IMR-90 (cell line): ENCODE results near the gene ACOT9. TPM values are rescaled to one million over a fixed set of nuclear protein-coding genes. Genes with fewer than 3 reads are reported as not detected.

Source experiments
- ATAC-seq: fragments of 200-7000 bp; cut with Tn5 transposase; 2 replicates; pipeline ENCODE4 v1.9.1; 2020; ENCODE audit warnings: low read depth, mild to moderate bottlenecking, moderate library complexity
- BruUV-seq: library from RNA; stranded (reverse); fragments of 400-500 nt; replicated peaks from 2 replicates; lab custom pipeline; 2021; lab: Mats Ljungman, UMichigan
- CTCF ChIA-PET: fragments of 300-600 bp; formaldehyde crosslinking; extraction: SDS; loops from one replicate; lab custom pipeline; 2021; ENCODE audit warnings: antibody characterized with exemption; lab: Yijun Ruan, JAX
- POLR2A ChIA-PET: fragments of 300-600 bp; sonication (Branson Sonifier 250); formaldehyde crosslinking; loops from one replicate; lab custom pipeline; 2022; ENCODE audit warnings: antibody characterized with exemption; ENCODE audit not compliant: unreplicated experiment; lab: Charles Lee
- DNase-seq: peaks from one replicate; pipeline ENCODE4 v3.0.0; 2013
- H2AFZ ChIP-seq: replicated peaks from 2 replicates; pipeline ENCODE3; 2013; ENCODE audit warnings: low read length, mild to moderate bottlenecking; ENCODE audit not compliant: poor library complexity
- H2AK5ac ChIP-seq: 2 replicates; pipeline ENCODE4 v1.6.1; 2013; ENCODE audit warnings: low read depth, low read length, inconsistent platforms
- H2AK9ac ChIP-seq: replicated peaks from 2 replicates; pipeline ENCODE3; 2013; ENCODE audit warnings: mild to moderate bottlenecking, low read depth, low read length, moderate library complexity; ENCODE audit not compliant: poor library complexity
- H2BK120ac ChIP-seq: 2 replicates; pipeline ENCODE4 v1.6.1; 2013; ENCODE audit warnings: low read depth, low read length, inconsistent platforms
- H2BK15ac ChIP-seq: 3 replicates; pipeline ENCODE4 v1.6.1; 2013; ENCODE audit warnings: low read depth, low read length, inconsistent platforms
- H2BK20ac ChIP-seq: 2 replicates; pipeline ENCODE4 v1.6.1; 2013; ENCODE audit warnings: low read depth, mild to moderate bottlenecking, inconsistent platforms, low read length, moderate library complexity
- H2BK5ac ChIP-seq: 2 replicates; pipeline ENCODE4 v1.6.1; 2013; ENCODE audit warnings: mild to moderate bottlenecking, low read depth, low read length, inconsistent platforms; ENCODE audit not compliant: poor library complexity, severe bottlenecking
- H3K14ac ChIP-seq: replicated peaks from 2 replicates; pipeline ENCODE4 v1.6.1; 2013; ENCODE audit warnings: low read depth, low read length, inconsistent platforms
- H3K18ac ChIP-seq: 2 replicates; pipeline ENCODE4 v1.6.1; 2013; ENCODE audit warnings: low read depth, low read length, control low read depth
- H3K23ac ChIP-seq: 2 replicates; pipeline ENCODE4 v1.6.1; 2013; ENCODE audit warnings: low read depth, low read length, inconsistent platforms
- H3K27ac ChIP-seq: 2 replicates; pipeline ENCODE4 v1.5.1; 2013; ENCODE audit warnings: mild to moderate bottlenecking, control low read depth, low read length; ENCODE audit not compliant: insufficient read depth
- H3K27me3 ChIP-seq: 2 replicates; pipeline ENCODE4 v1.6.1; 2013; ENCODE audit warnings: low read length; ENCODE audit not compliant: control insufficient read depth, insufficient read depth
- H3K36me3 ChIP-seq: 2 replicates; pipeline ENCODE4 v1.6.1; 2013; ENCODE audit warnings: low read length, mixed read lengths; ENCODE audit not compliant: control insufficient read depth, insufficient read depth
- H3K4ac ChIP-seq: 2 replicates; pipeline ENCODE4 v1.6.1; 2013; ENCODE audit warnings: low read depth, low read length, inconsistent platforms
- H3K4me1 ChIP-seq: 2 replicates; pipeline ENCODE4 v1.6.1; 2013; ENCODE audit warnings: low read length, mixed read lengths; ENCODE audit not compliant: control insufficient read depth, insufficient read depth
- H3K4me2 ChIP-seq: 2 replicates; pipeline ENCODE4 v1.6.1; 2013; ENCODE audit warnings: low read depth, mild to moderate bottlenecking, control low read depth, low read length, moderate library complexity
- H3K4me3 ChIP-seq: 2 replicates; pipeline ENCODE4 v1.5.1; 2013; ENCODE audit warnings: low read depth, mild to moderate bottlenecking, control low read depth, low read length, moderate library complexity; ENCODE audit not compliant: insufficient read depth
- H3K56ac ChIP-seq: 2 replicates; pipeline ENCODE4 v1.6.1; 2013; ENCODE audit warnings: low read length, inconsistent platforms; ENCODE audit not compliant: insufficient read depth; ENCODE audit errors: extremely low read depth
- H3K79me1 ChIP-seq, 2 experiments: 2 replicates each; pipeline ENCODE4 v1.6.1; 2013; ENCODE audit warnings: low read length in 2 of 2, inconsistent platforms in 1 of 2, low read depth in 1 of 2
- H3K9ac ChIP-seq: 2 replicates; pipeline ENCODE4 v1.6.1; 2013; ENCODE audit warnings: low read depth, low read length, control low read depth
- H3K9me1 ChIP-seq: 2 replicates; pipeline ENCODE4 v1.6.1; 2013; ENCODE audit warnings: low read length, inconsistent platforms; ENCODE audit not compliant: insufficient read depth
- H3K9me3 ChIP-seq: 2 replicates; pipeline ENCODE4 v1.6.1; 2013; ENCODE audit warnings: low read length; ENCODE audit not compliant: control insufficient read depth, insufficient read depth
- H4K20me1 ChIP-seq: 2 replicates; pipeline ENCODE4 v1.6.1; 2013; ENCODE audit warnings: low read length, inconsistent platforms; ENCODE audit not compliant: insufficient read depth
- H4K5ac ChIP-seq: 2 replicates; pipeline ENCODE4 v1.6.1; 2013; ENCODE audit warnings: mild to moderate bottlenecking, low read depth, low read length, control low read depth
- H4K8ac ChIP-seq, 2 experiments: 2 replicates each; pipeline ENCODE4 v1.6.1; 2013; ENCODE audit warnings: low read depth in 2 of 2, low read length in 2 of 2, control low read depth in 1 of 2, inconsistent platforms in 1 of 2
- H4K91ac ChIP-seq: 2 replicates; pipeline ENCODE4 v1.6.1; 2013; ENCODE audit warnings: low read depth, low read length, inconsistent platforms; ENCODE audit not compliant: insufficient read depth
- BHLHE40 ChIP-seq: fragments of 150-350 bp; IDR thresholded peaks from 2 replicates; pipeline ENCODE4 v1.6.1; 2016; ENCODE audit warnings: mild to moderate bottlenecking, low read depth, low read length
- CEBPB ChIP-seq: IDR thresholded peaks from 2 replicates; pipeline ENCODE4 v1.6.1; 2012; ENCODE audit warnings: low read depth, low read length, improper control_type of control experiment
- CHD1 ChIP-seq: IDR thresholded peaks from 2 replicates; pipeline ENCODE4 v1.6.1; 2012; ENCODE audit warnings: low read depth, low read length, improper control_type of control experiment
- FOS ChIP-seq: fragments of 150-350 bp; IDR thresholded peaks from 2 replicates; pipeline ENCODE4 v1.6.1; 2016; ENCODE audit warnings: low read depth, low read length
- MAFK ChIP-seq: IDR thresholded peaks from 2 replicates; pipeline ENCODE4 v1.6.1; 2012; ENCODE audit warnings: low read depth, low read length, improper control_type of control experiment
- MAZ ChIP-seq: IDR thresholded peaks from 2 replicates; pipeline ENCODE4 v1.6.1; 2012; ENCODE audit warnings: low read depth, mild to moderate bottlenecking, low read length, improper control_type of control experiment, moderate library complexity, borderline replicate concordance
- MXI1 ChIP-seq: IDR thresholded peaks from 2 replicates; pipeline ENCODE4 v1.6.1; 2012; ENCODE audit warnings: low read depth, mild to moderate bottlenecking, low read length, moderate library complexity, borderline replicate concordance
- NFE2L2 ChIP-seq: fragments of 150-350 bp; IDR thresholded peaks from 2 replicates; pipeline ENCODE4 v1.6.1; 2016; ENCODE audit warnings: low read depth, mild to moderate bottlenecking, low read length
- POLR2A ChIP-seq: IDR thresholded peaks from 2 replicates; pipeline ENCODE4 v1.6.1; 2012; ENCODE audit warnings: mild to moderate bottlenecking, low read depth, low read length
- RAD21 ChIP-seq: IDR thresholded peaks from 2 replicates; pipeline ENCODE4 v1.6.1; 2012; ENCODE audit warnings: low read length, improper control_type of control experiment
- RCOR1 ChIP-seq: IDR thresholded peaks from 2 replicates; pipeline ENCODE4 v1.6.1; 2012; ENCODE audit warnings: mild to moderate bottlenecking, low read length, improper control_type of control experiment; ENCODE audit not compliant: insufficient replicate concordance
- RFX5 ChIP-seq: IDR thresholded peaks from 2 replicates; pipeline ENCODE4 v1.8.0; 2012; ENCODE audit warnings: low read depth, mild to moderate bottlenecking, low read length, moderate library complexity
- SMC3 ChIP-seq: fragments of 150-350 bp; IDR thresholded peaks from 2 replicates; pipeline ENCODE4 v1.6.1; 2016; ENCODE audit warnings: low read depth, mild to moderate bottlenecking, antibody characterized with exemption, low read length, moderate library complexity
- USF2 ChIP-seq: fragments of 150-350 bp; IDR thresholded peaks from 2 replicates; pipeline ENCODE4 v1.6.1; 2017; ENCODE audit warnings: mild to moderate bottlenecking, antibody characterized with exemption, low read length, low read depth
- WGBS, 2 experiments: methylation state at CpG; one replicate each; pipeline versions ENCODE4 v1.1.5 to v1.1.7; 2013; ENCODE audit warnings: missing lambda C conversion rate in 2 of 2; ENCODE audit not compliant: insufficient read length in 1 of 2; ENCODE audit errors: extremely low coverage in 2 of 2; 5-methylcytosine and 5-hydroxymethylcytosine counted together
- dilution Hi-C: fragments of 300-500 bp; cut with HindIII; formaldehyde crosslinking; loops from one replicate; pipeline ENCODE4 v1.14.3; 2018; ENCODE audit warnings: low sequenced_read_pairs; ENCODE audit not compliant: unreplicated experiment
- in situ Hi-C: fragments of 300-500 bp; cut with MboI; formaldehyde crosslinking; loops from 3 replicates; pipeline ENCODE4 v1.14.3; 2019; ENCODE audit warnings: low sequenced_read_pairs, inconsistent platforms, mixed read lengths
- intact Hi-C: fragments of 100-400 bp; cut with micrococcal nuclease; formaldehyde crosslinking; loops from 2 replicates; pipeline ENCODE4 v1.10.0; 2022
- polyA plus RNA-seq, 3 experiments: library from polyadenylated mRNA; depleted of rRNA; stranded (reverse); fragments of >200 nt; gene quantifications; 2 replicates each; pipeline ENCODE4 v1.2.3, GENCODE V29; 2012; ENCODE audit warnings: low replicate concordance in 1 of 3
- total RNA-seq: library from RNA; depleted of rRNA; stranded (reverse); fragments of >200 nt; gene quantifications from 2 replicates; pipeline ENCODE4 v1.2.3, GENCODE V29; 2012
- TF ChIP-seq, protein P1 (sequence below): fragments of 150-350 bp; IDR thresholded peaks from 2 replicates; pipeline ENCODE4 v1.6.1; 2016; ENCODE audit warnings: low read depth, mild to moderate bottlenecking, low read length, moderate library complexity, borderline replicate concordance
- TF ChIP-seq, protein P2 (sequence below): conservative IDR thresholded peaks from 2 replicates; pipeline ENCODE4 v1.5.1; 2012; ENCODE audit warnings: mild to moderate bottlenecking, low read depth, low read length, improper control_type of control experiment

The ACOT9 gene
- total and polyA plus RNA-seq, 2 of the 4 experiments (the other 2 are of a cell fraction): 43.5 to 47.3 TPM

GRCh38 chrX:23699636-23700194 is 43.4 kb downstream of the ACOT9 start:
- Histone ChIP-seq H3K27me3 (no peaks in the 10 kb centered on the region), H2BK20ac (no peak overlapping the region)

More at GRCh38 chrX:23699636-23700194, 43.4 kb downstream of the ACOT9 start:
- H4K91ac ChIP-seq: no peak overlapping the region
- no peak overlapping the region for H3K27ac ChIP-seq
- peak; percentile 14 for DNase-seq
- ChIA-PET CTCF (no interaction called here), POLR2A (no interaction called here)
- no peak for ATAC-seq
- no peak overlapping the region for H4K5ac ChIP-seq
- no peak overlapping the region for H2BK5ac ChIP-seq
- intact Hi-C loops: loop anchor here (10.0 kb wide), 2 partner anchors 355 to 545 kb away; partner anchors contain the start of gene EIF2S3
- no peaks in the 10 kb centered on the region for H3K9me3 ChIP-seq
- H3K23ac ChIP-seq: no peak overlapping the region
- H3K4ac ChIP-seq: no peak overlapping the region
- H2AK5ac ChIP-seq: no peak overlapping the region
- H3K4me1 ChIP-seq: no peaks in the 10 kb centered on the region
- no peak overlapping the region for H3K18ac ChIP-seq
- in situ Hi-C loops: loop anchor here (5.0 to 25.0 kb wide), 3 partner anchors 203 to 463 kb away; partner anchors contain the start of gene EIF2S3
- dilution Hi-C loops: no loop called here
- H4K8ac ChIP-seq: no peak overlapping the region
- 67% methylated on average over 10 of the region's 16 CpGs; no CpG with 5 or more reads in 1 of the 2 experiments for WGBS, 2 experiments
- H3K9ac ChIP-seq: no peak overlapping the region
- no peak overlapping the region for H3K4me3 ChIP-seq
- no peak overlapping the region for H3K4me2 ChIP-seq
- H4K20me1 ChIP-seq: no peaks in the 10 kb centered on the region
- no peak overlapping the region for H2AFZ ChIP-seq
- H3K79me1 ChIP-seq: no peaks in the 10 kb centered on the region
- no peak overlapping the region for H3K56ac ChIP-seq
- BruUV-seq: no TSS peak
- H3K14ac ChIP-seq: no peak overlapping the region
- H2BK15ac ChIP-seq: no peak overlapping the region
- H2AK9ac ChIP-seq: no peak overlapping the region
- H3K9me1 ChIP-seq: no peaks in the 10 kb centered on the region
- H3K36me3 ChIP-seq: peaks cover 10% of the 10 kb centered on the region
- H2BK120ac ChIP-seq: no peak overlapping the region
- TF ChIP-seq RAD21: no peak
- TF ChIP-seq, protein P1, sequence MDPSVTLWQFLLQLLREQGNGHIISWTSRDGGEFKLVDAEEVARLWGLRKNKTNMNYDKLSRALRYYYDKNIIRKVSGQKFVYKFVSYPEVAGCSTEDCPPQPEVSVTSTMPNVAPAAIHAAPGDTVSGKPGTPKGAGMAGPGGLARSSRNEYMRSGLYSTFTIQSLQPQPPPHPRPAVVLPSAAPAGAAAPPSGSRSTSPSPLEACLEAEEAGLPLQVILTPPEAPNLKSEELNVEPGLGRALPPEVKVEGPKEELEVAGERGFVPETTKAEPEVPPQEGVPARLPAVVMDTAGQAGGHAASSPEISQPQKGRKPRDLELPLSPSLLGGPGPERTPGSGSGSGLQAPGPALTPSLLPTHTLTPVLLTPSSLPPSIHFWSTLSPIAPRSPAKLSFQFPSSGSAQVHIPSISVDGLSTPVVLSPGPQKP: no peak
- no peak for TF ChIP-seq USF2
- TF ChIP-seq, protein P2, sequence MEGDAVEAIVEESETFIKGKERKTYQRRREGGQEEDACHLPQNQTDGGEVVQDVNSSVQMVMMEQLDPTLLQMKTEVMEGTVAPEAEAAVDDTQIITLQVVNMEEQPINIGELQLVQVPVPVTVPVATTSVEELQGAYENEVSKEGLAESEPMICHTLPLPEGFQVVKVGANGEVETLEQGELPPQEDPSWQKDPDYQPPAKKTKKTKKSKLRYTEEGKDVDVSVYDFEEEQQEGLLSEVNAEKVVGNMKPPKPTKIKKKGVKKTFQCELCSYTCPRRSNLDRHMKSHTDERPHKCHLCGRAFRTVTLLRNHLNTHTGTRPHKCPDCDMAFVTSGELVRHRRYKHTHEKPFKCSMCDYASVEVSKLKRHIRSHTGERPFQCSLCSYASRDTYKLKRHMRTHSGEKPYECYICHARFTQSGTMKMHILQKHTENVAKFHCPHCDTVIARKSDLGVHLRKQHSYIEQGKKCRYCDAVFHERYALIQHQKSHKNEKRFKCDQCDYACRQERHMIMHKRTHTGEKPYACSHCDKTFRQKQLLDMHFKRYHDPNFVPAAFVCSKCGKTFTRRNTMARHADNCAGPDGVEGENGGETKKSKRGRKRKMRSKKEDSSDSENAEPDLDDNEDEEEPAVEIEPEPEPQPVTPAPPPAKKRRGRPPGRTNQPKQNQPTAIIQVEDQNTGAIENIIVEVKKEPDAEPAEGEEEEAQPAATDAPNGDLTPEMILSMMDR: no peak
- no peak for TF ChIP-seq MAFK
- no peak for TF ChIP-seq POLR2A
- TF ChIP-seq FOS: no peak
- TF ChIP-seq MAZ: no peak
- no peak for TF ChIP-seq MXI1
- TF ChIP-seq BHLHE40: no peak
- TF ChIP-seq SMC3: no peak
- no peak for TF ChIP-seq CHD1
- TF ChIP-seq NFE2L2: no peak
- no peak for TF ChIP-seq CEBPB
- TF ChIP-seq RCOR1: no peak
- TF ChIP-seq RFX5: no peak
